ENCODE data around the gene RPN2. TPM values are rescaled to one million over a fixed set of nuclear protein-coding genes. Genes with fewer than 3 reads are reported as not detected.

The RPN2 gene
- total and polyA plus RNA-seq, 7 experiments from 2014 or later, result 88.7 to 281 (median 113) TPM

- ATAC-seq, result no peak
- peaks cover 20 to 70% (median 33%) of the 10 kb centered on the region in 3 experiments for H3K36me3 ChIP-seq (ENCODE audit: control insufficient read depth in 2 of 3, insufficient read depth in 3 of 3, low read length in 3 of 3)
- DNase-seq, result no peak
- H3K4me1 Mint-ChIP-seq, result peaks cover 26 to 49% (median 30%) of the 10 kb centered on the region in 7 donors
- H3K4me3 ChIP-seq (ENCODE audit: low read length), result no peak overlapping the region
- H3K36me3 Mint-ChIP-seq, result peaks cover 5 to 53% (median 26%) of the 10 kb centered on the region in 5 donors
- no peaks in the 10 kb centered on the region for H3K9me3 Mint-ChIP-seq
- H3K27me3 ChIP-seq (ENCODE audit: control insufficient read depth in 2 of 2, insufficient read depth in 2 of 2, low read length in 2 of 2), result no peaks in the 10 kb centered on the region
- H3K27ac Mint-ChIP-seq, result peak overlapping the region in 1 of 9 donors; percentile 51
- intact Hi-C loops (cut with micrococcal nuclease), result no loop called here
- H3K27me3 Mint-ChIP-seq, result no peaks in the 10 kb centered on the region
- POLR2A ChIA-PET, result no interaction called here
- H3K9me3 ChIP-seq (ENCODE audit: control insufficient read depth in 2 of 3, low read length in 3 of 3), result no peaks in the 10 kb centered on the region
- CTCF ChIA-PET, result interaction anchor here (0.6 to 1.2 kb wide), 2 partner anchors 10 to 336 kb away, joined by 3 read pairs; no protein-coding TSS in a partner anchor
- H3K4me3 Mint-ChIP-seq, result no peak overlapping the region
- H3K27ac ChIP-seq (ENCODE audit: low read depth, low read length), result no peak overlapping the region
- H3K4me1 ChIP-seq (ENCODE audit: control insufficient read depth in 2 of 2, insufficient read depth in 2 of 2, low read length in 2 of 2), result peaks cover 8 to 14% of the 10 kb centered on the region in 2 donors
Measured at GRCh38 chr20:37198932-37199660, 20.0 kb downstream of the RPN2 start.

DNA sequence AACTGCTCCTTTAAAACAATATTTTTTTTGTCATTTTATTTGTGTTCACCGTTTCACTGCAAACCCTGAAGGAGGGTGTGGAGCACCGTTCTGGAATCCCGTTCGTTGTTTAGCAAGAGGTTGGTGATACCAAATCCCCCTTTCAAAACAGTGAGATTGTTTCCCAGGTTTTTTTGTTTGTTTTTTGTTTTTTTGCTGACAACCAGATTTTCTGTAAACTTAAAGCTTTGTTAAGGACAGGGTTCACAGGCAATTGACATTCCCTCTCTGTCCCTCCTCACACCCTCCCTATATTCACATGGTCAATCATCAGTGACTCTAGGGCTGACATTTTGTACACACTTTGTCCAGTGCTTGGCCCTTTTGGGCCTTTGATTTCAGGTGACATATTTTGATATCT lies 21.2 kb downstream of the RPN2 start:
- Histone ChIP-seq H3K27ac (ENCODE audit: low read depth, low read length) (no peak overlapping the region), H3K36me3 (ENCODE audit: control insufficient read depth in 2 of 3, insufficient read depth in 3 of 3, low read length in 3 of 3) (peaks cover 29 to 83% (median 45%) of the 10 kb centered on the region in 3 experiments), H3K4me1 (ENCODE audit: control insufficient read depth in 2 of 2, insufficient read depth in 2 of 2, low read length in 2 of 2) (peaks cover under 1 to 3% of the 10 kb centered on the region in 2 donors), H3K9me3 (ENCODE audit: control insufficient read depth in 2 of 3, low read length in 3 of 3) (no peaks in the 10 kb centered on the region), H3K4me3 (ENCODE audit: low read length) (no peak overlapping the region), H3K27me3 (ENCODE audit: control insufficient read depth in 2 of 2, insufficient read depth in 2 of 2, low read length in 2 of 2) (no peaks in the 10 kb centered on the region)
- peaks cover 17 to 66% (median 39%) of the 10 kb centered on the region in 5 donors for H3K36me3 Mint-ChIP-seq
- peaks cover 15 to 36% (median 24%) of the 10 kb centered on the region in 7 donors for H3K4me1 Mint-ChIP-seq
- H3K27ac Mint-ChIP-seq, result no peak overlapping the region
- DNase-seq (no peak), ATAC-seq (no peak)
- ChIA-PET POLR2A (no interaction called here), CTCF (interaction anchor here (1.2 to 2.7 kb wide), 2 partner anchors 9 to 334 kb away, joined by 4 to 12 read pairs; no protein-coding TSS in a partner anchor)
- intact Hi-C loops (cut with micrococcal nuclease), result no loop called here
- H3K9me3 Mint-ChIP-seq, result no peaks in the 10 kb centered on the region
- H3K4me3 Mint-ChIP-seq, result no peak overlapping the region
- no peaks in the 10 kb centered on the region for H3K27me3 Mint-ChIP-seq

DNA sequence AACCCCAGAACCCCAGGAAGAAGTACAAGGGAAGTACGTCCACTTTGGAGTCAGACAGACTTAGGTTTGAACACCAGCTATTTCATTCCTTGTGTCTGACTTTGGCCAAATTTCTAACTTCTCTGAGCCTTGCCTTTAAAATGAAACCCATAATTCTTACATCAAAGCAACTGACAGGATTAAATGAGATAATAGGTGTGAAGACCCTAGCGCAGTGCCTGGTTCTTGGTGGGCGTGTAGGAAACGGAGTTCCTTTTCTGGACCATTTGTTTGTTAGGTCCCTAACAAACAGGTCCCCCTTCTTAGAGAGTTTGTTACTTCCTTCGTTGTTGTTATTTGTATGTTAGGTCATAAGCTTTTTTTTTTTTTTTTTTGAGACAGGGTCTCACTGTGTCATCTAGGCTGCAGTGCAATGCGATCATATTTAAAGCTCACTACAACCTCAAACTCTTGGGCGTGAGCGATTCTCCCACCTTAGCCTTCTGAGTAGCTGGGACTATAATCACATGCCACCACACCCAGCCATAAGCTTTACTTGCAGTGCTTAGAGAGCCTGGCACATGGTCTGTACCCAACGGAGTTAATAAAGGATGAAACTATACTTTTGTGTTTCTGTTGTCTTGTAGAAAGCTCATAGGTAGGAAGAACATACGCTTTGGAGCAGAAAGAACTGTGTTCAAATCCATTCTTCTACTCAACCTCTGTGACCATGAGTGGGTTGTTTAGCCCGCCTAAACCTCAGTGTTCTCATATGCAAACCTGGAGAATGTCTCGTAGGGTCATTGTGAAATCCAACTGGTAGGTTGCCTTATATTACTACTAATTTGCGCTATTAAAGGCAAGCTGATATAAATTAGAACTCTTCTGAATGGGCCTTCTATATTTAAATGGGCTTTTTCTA lies 22.0 kb downstream of the RPN2 start:
- Mint-ChIP-seq H3K36me3 (peaks cover 17 to 70% (median 44%) of the 10 kb centered on the region in 5 donors), H3K4me1 (peaks cover 13 to 31% (median 21%) of the 10 kb centered on the region in 7 donors), H3K27me3 (no peaks in the 10 kb centered on the region), H3K27ac (no peak overlapping the region), H3K4me3 (no peak overlapping the region), H3K9me3 (no peaks in the 10 kb centered on the region)
- intact Hi-C loops (cut with micrococcal nuclease), result no loop called here
- H3K27ac ChIP-seq (ENCODE audit: low read depth, low read length), result no peak overlapping the region
- H3K27me3 ChIP-seq (ENCODE audit: control insufficient read depth in 2 of 2, insufficient read depth in 2 of 2, low read length in 2 of 2), result no peaks in the 10 kb centered on the region
- no peak for ATAC-seq
- H3K4me1 ChIP-seq (ENCODE audit: control insufficient read depth in 2 of 2, insufficient read depth in 2 of 2, low read length in 2 of 2), result no peaks in the 10 kb centered on the region
- ChIA-PET CTCF (interaction anchor here (1.2 to 2.7 kb wide), 3 partner anchors 10 to 333 kb away, joined by 3 to 12 read pairs (median 4); no protein-coding TSS in a partner anchor), POLR2A (interaction anchor here (0.5 to 0.9 kb wide), 3 partner anchors 200 to 333 kb away, joined by 3 to 5 read pairs (median 5); no protein-coding TSS in a partner anchor)
- H3K9me3 ChIP-seq (ENCODE audit: control insufficient read depth in 2 of 3, low read length in 3 of 3), result no peaks in the 10 kb centered on the region
- H3K4me3 ChIP-seq (ENCODE audit: low read length), result no peak overlapping the region
- no peak for DNase-seq
- H3K36me3 ChIP-seq (ENCODE audit: control insufficient read depth in 2 of 3, insufficient read depth in 3 of 3, low read length in 3 of 3), result peaks cover 29 to 90% (median 53%) of the 10 kb centered on the region in 3 experiments

DNA sequence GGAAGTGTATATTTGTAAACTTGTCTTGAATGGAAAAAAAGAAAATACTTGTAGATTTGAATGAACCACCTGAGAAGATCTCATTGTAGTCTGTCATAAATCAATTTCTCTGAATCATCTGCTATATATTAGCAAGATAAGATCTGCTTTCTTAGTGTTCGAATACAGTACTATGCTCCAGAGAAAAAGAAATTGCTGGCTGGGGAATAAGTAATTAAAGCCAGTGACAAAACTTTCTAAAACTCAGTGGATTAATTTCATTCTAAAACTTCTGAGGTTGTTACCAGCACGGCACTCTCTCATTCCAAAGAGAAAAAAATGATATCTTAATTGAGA lies 22.7 kb downstream of the RPN2 start:
- no peaks in the 10 kb centered on the region for H3K9me3 Mint-ChIP-seq
- CTCF ChIA-PET, result interaction anchor here (1.3 to 2.7 kb wide), 2 partner anchors 58 to 332 kb away, joined by 3 to 12 read pairs; no protein-coding TSS in a partner anchor
- DNase-seq (no peak), ATAC-seq (no peak)
- H3K4me1 ChIP-seq (ENCODE audit: control insufficient read depth in 2 of 2, insufficient read depth in 2 of 2, low read length in 2 of 2), result no peaks in the 10 kb centered on the region
- no peak overlapping the region for H3K27ac Mint-ChIP-seq
- H3K36me3 Mint-ChIP-seq, result peaks cover 17 to 66% (median 43%) of the 10 kb centered on the region in 5 donors
- H3K27ac ChIP-seq (ENCODE audit: low read depth, low read length), result no peak overlapping the region
- H3K4me1 Mint-ChIP-seq, result peaks cover 7 to 25% (median 18%) of the 10 kb centered on the region in 7 donors
- H3K9me3 ChIP-seq (ENCODE audit: control insufficient read depth in 2 of 3, low read length in 3 of 3), result no peaks in the 10 kb centered on the region
- H3K4me3 ChIP-seq (ENCODE audit: low read length), result no peak overlapping the region
- H3K27me3 ChIP-seq (ENCODE audit: control insufficient read depth in 2 of 2, insufficient read depth in 2 of 2, low read length in 2 of 2), result no peaks in the 10 kb centered on the region
- no peak overlapping the region for H3K4me3 Mint-ChIP-seq
- H3K27me3 Mint-ChIP-seq, result no peaks in the 10 kb centered on the region
- intact Hi-C loops (cut with micrococcal nuclease), result loop anchor here (1.0 kb wide), 1 partner anchor 333 kb away; no protein-coding TSS in a partner anchor
- peaks cover 29 to 90% (median 55%) of the 10 kb centered on the region in 3 experiments for H3K36me3 ChIP-seq (ENCODE audit: control insufficient read depth in 2 of 3, insufficient read depth in 3 of 3, low read length in 3 of 3)
- POLR2A ChIA-PET, result interaction anchor here (0.6 kb wide), 1 partner anchor 294 kb away, joined by 5 read pairs; no protein-coding TSS in a partner anchor

DNA sequence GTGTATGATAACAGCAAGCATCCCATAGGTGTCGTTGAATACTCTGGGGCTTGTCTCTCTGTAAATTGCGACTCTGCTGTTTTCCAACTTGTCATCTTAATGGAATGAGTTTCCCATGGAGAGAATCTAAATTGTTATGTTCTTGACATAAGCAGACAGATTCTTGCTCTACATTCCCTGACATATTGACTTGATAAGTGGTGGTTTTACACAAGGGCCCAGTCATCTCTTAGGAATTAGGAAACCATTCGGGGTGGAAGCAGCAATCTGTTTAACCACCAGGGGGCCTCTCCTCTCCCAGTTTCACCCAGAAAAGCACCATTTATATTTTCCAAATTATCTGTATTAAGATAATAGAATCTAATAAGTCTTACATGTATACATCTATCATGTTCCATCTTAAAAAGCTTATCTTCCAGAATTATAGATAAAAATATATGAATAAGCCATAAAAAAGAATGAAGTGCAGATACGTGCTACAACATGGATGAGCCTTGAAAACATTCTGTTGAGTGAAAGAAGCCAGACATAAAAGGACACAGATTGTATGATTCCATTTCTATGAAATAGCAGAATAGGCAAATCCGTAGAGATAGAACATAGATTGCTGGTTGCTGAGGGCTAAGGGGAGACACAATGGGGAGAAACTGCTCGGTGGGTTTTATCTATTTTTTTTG lies 23.3 kb downstream of the RPN2 start:
- peak in 4 of 9 donors; percentile 8 to 22 (median 19) for DNase-seq
- H3K27ac Mint-ChIP-seq, result peak overlapping the region in 1 of 9 donors; percentile 66
- ATAC-seq, result no peak
- H3K27me3 ChIP-seq (ENCODE audit: control insufficient read depth in 2 of 2, insufficient read depth in 2 of 2, low read length in 2 of 2), result no peaks in the 10 kb centered on the region
- ChIA-PET POLR2A (no interaction called here), CTCF (interaction anchor here (0.6 to 2.7 kb wide), 5 partner anchors 12 to 337 kb away, joined by 3 to 12 read pairs (median 3); no protein-coding TSS in a partner anchor)
- H3K36me3 Mint-ChIP-seq, result peaks cover 17 to 67% (median 41%) of the 10 kb centered on the region in 5 donors
- H3K27ac ChIP-seq (ENCODE audit: low read depth, low read length), result no peak overlapping the region
- no peaks in the 10 kb centered on the region for H3K27me3 Mint-ChIP-seq
- H3K36me3 ChIP-seq (ENCODE audit: control insufficient read depth in 2 of 3, insufficient read depth in 3 of 3, low read length in 3 of 3), result peaks cover 33 to 95% (median 60%) of the 10 kb centered on the region in 3 experiments
- peaks cover under 1 to 19% (median 12%) of the 10 kb centered on the region in 7 donors for H3K4me1 Mint-ChIP-seq
- H3K9me3 Mint-ChIP-seq, result no peaks in the 10 kb centered on the region
- no peak overlapping the region for H3K4me3 ChIP-seq (ENCODE audit: low read length)
- no peaks in the 10 kb centered on the region for H3K4me1 ChIP-seq (ENCODE audit: control insufficient read depth in 2 of 2, insufficient read depth in 2 of 2, low read length in 2 of 2)
- H3K9me3 ChIP-seq (ENCODE audit: control insufficient read depth in 2 of 3, low read length in 3 of 3), result no peaks in the 10 kb centered on the region
- intact Hi-C loops (cut with micrococcal nuclease), result loop anchor here (1.0 kb wide), 1 partner anchor 332 kb away; no protein-coding TSS in a partner anchor
- H3K4me3 Mint-ChIP-seq, result no peak overlapping the region

GRCh38 chr20:37204056-37204455 lies 24.9 kb downstream of the RPN2 start:
- peaks cover 36 to 96% (median 54%) of the 10 kb centered on the region in 3 experiments for H3K36me3 ChIP-seq (ENCODE audit: control insufficient read depth in 2 of 3, insufficient read depth in 3 of 3, low read length in 3 of 3)
- H3K27ac ChIP-seq (ENCODE audit: low read depth, low read length), result no peak overlapping the region
- H3K4me3 Mint-ChIP-seq, result no peak overlapping the region
- no peaks in the 10 kb centered on the region for H3K27me3 ChIP-seq (ENCODE audit: control insufficient read depth in 2 of 2, insufficient read depth in 2 of 2, low read length in 2 of 2)
- no peaks in the 10 kb centered on the region for H3K9me3 Mint-ChIP-seq
- H3K36me3 Mint-ChIP-seq, result peaks cover 17 to 69% (median 43%) of the 10 kb centered on the region in 5 donors
- no peaks in the 10 kb centered on the region for H3K27me3 Mint-ChIP-seq
- DNase-seq (no peak), ATAC-seq (no peak)
- no peaks in the 10 kb centered on the region for H3K4me1 ChIP-seq (ENCODE audit: control insufficient read depth in 2 of 2, insufficient read depth in 2 of 2, low read length in 2 of 2)
- H3K4me3 ChIP-seq (ENCODE audit: low read length), result no peak overlapping the region
- intact Hi-C loops (cut with micrococcal nuclease), result no loop called here
- ChIA-PET CTCF (no interaction called here), POLR2A (no interaction called here)
- H3K4me1 Mint-ChIP-seq, result peaks cover 0 to 15% (median 6%) of the 10 kb centered on the region in 7 donors
- H3K27ac Mint-ChIP-seq, result peak overlapping the region in 1 of 9 donors; percentile 57
- no peaks in the 10 kb centered on the region for H3K9me3 ChIP-seq (ENCODE audit: control insufficient read depth in 2 of 3, low read length in 3 of 3)

Data from naive thymus-derived CD4-positive, alpha-beta T cell (primary cell).